Measurements from ENCODE around the gene ALOX15B. TPM values are rescaled to one million over a fixed set of nuclear protein-coding genes. Genes with fewer than 3 reads are reported as not detected.

The ALOX15B gene
- total RNA-seq, 2 donors from 2014 or later = 0.85 to 8.3 TPM

DNA sequence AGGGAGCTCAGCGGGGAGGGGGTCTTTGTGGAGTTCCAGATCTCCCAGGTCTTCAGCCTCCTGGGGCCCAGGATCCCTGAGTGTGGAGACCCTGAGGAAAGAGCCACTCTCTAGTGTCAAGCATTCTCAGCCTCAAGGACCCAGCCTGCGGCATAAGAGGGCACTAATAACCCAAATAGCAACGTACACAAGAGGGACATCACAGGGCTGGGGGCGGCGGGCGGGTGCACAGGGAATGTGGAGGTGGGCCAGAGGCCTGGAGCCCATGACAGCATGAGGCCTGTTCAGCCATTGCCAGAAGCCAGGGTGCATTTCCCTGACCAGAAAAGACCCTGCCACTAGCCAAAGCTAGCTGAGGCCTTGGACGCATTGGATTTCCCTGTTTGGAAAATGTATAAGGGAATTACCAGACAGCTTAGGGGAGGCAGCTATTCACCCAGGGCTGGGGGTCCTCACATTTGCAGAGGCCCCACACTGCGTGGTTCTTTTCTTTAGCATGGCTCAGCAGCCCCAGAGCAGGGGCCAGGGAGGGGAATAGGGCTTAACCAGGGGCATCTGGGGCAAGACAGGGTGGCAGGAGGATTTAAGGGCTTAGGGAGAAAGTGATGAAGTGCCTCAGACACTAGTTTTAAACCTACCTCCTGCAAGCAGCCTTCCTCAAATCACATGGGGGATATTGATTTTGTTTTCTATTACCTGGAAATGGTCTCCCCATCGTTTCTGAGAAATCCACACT lies 13.5 kb upstream of the ALOX15B start:
- Histone ChIP-seq H3K27ac (no peak overlapping the region), H3K27me3 (replicated peaks; ENCODE audit: insufficient read depth) (no peaks in the 10 kb centered on the region), H3K9me3 (no peaks in the 10 kb centered on the region), H3K4me1 (ENCODE audit: control insufficient read depth in 1 of 2, low read depth in 2 of 2) (no peaks in the 10 kb centered on the region), H3K4me3 (no peak overlapping the region), H3K36me3 (no peaks in the 10 kb centered on the region)
- TF ChIP-seq, protein P1, sequence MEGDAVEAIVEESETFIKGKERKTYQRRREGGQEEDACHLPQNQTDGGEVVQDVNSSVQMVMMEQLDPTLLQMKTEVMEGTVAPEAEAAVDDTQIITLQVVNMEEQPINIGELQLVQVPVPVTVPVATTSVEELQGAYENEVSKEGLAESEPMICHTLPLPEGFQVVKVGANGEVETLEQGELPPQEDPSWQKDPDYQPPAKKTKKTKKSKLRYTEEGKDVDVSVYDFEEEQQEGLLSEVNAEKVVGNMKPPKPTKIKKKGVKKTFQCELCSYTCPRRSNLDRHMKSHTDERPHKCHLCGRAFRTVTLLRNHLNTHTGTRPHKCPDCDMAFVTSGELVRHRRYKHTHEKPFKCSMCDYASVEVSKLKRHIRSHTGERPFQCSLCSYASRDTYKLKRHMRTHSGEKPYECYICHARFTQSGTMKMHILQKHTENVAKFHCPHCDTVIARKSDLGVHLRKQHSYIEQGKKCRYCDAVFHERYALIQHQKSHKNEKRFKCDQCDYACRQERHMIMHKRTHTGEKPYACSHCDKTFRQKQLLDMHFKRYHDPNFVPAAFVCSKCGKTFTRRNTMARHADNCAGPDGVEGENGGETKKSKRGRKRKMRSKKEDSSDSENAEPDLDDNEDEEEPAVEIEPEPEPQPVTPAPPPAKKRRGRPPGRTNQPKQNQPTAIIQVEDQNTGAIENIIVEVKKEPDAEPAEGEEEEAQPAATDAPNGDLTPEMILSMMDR (IDR thresholded peaks at IDR 0.05) = no peak
- no peak for ATAC-seq (ENCODE audit: insufficient number of reproducible peaks, low FRiP score, low read depth)
- DNase-seq (ENCODE audit: low spot score) = no peak

DNA sequence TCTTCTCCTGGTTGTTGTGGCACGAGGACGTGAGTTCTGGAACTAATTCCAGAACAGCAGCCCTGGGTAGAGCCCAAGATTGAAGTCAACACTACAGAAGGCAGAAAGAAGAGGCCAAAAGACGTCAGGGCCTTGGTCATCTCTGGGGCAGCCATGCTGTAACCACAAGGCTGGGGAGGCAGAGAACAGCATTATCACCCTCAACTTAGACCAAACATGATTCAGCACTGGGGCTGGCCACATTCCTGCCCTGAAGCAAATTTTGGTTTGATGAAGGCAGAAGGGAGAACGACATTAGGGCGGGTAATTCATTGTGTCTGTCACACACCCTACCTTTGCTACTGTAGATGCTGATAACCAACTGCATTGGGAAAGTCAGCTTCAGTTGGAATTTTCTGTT lies 9.7 kb upstream of the ALOX15B start:
- no peaks in the 10 kb centered on the region for H3K4me1 ChIP-seq (ENCODE audit: control insufficient read depth in 1 of 2, low read depth in 2 of 2)
- no peak for ATAC-seq (ENCODE audit: insufficient number of reproducible peaks, low FRiP score, low read depth)

DNA sequence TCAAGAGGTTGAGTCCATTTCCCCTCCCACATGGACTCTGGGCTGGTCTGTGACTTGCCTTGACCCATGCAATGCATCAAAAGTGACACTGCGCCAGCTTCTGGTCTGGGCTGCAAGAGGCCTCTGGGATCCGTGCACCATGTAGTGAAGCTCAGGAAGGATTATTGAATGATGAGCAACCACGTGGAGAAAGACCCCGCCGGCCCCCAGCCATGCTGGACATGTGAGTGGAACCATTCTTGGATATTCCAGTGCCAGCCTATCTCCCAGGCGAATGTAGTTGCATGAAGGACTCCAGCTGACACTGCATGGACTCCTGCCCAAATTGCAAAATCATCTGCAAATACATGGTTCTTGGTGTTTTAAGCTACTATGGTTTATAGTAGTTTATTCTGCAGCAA lies 7.6 kb upstream of the ALOX15B start:
- no peaks in the 10 kb centered on the region for H3K4me1 ChIP-seq (ENCODE audit: control insufficient read depth in 1 of 2, low read depth in 2 of 2)
- no peaks in the 10 kb centered on the region for H3K36me3 ChIP-seq
- H3K4me3 ChIP-seq = no peak overlapping the region
- no peaks in the 10 kb centered on the region for H3K27me3 ChIP-seq (replicated peaks; ENCODE audit: insufficient read depth)
- ATAC-seq (ENCODE audit: insufficient number of reproducible peaks, low FRiP score, low read depth) (no peak), DNase-seq (ENCODE audit: low spot score) (no peak)
- H3K9me3 ChIP-seq = no peaks in the 10 kb centered on the region
- no peak overlapping the region for H3K27ac ChIP-seq
- TF ChIP-seq, protein P1 (IDR thresholded peaks at IDR 0.05) = no peak

More for the DNA sequence above, 9.7 kb upstream of the ALOX15B start:
- DNase-seq (ENCODE audit: low spot score) = no peak
- Histone ChIP-seq H3K27me3 (replicated peaks; ENCODE audit: insufficient read depth) (no peaks in the 10 kb centered on the region), H3K27ac (no peak overlapping the region), H3K9me3 (no peaks in the 10 kb centered on the region), H3K4me3 (no peak overlapping the region), H3K36me3 (no peaks in the 10 kb centered on the region)
- TF ChIP-seq, protein P1 (IDR thresholded peaks at IDR 0.05) = no peak

DNA sequence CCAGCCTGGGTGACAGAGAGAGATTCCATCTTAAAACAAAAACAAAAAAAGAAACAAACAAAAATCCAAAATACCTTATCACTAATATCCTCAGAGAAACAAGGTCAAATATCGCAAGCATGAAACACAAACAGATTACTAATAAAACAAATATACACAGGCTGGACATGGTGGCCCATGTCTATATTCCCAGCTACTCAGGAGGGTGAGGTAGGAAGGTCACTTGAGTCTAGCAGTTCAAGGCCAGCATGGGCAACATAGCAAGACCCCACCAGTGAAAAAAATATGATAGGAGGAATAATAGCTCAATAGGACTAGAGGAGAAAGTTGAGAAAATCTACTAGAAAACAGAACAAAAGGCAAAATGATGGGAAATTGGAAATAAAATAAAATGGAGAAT lies 6.9 kb upstream of the ALOX15B start:
- no peak for DNase-seq (ENCODE audit: low spot score)
- Histone ChIP-seq H3K27me3 (replicated peaks; ENCODE audit: insufficient read depth) (no peaks in the 10 kb centered on the region), H3K36me3 (no peaks in the 10 kb centered on the region), H3K4me1 (ENCODE audit: control insufficient read depth in 1 of 2, low read depth in 2 of 2) (no peaks in the 10 kb centered on the region), H3K4me3 (no peak overlapping the region), H3K27ac (no peak overlapping the region), H3K9me3 (no peaks in the 10 kb centered on the region)
- TF ChIP-seq, protein P1 (IDR thresholded peaks at IDR 0.05) = no peak
- no peak for ATAC-seq (ENCODE audit: insufficient number of reproducible peaks, low FRiP score, low read depth)

DNA sequence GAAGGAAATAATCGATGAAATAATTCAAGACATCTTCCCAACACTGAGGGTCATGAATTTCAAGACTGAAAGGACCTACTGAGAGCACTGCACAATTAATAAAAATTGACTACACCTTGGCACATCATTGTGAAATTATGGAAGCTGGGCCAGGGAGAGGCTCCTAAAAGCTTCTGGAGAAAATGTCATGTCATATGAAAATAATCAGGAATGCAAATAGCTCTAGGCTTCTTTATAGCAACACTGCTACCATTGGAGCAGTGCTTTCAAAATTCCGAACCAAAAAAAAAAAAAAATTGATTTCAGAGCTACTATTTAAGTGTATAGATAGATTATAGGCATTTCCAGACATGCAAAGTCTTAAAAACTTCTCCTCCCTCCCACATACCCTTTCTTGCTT lies 6.4 kb upstream of the ALOX15B start:
- Histone ChIP-seq H3K4me1 (ENCODE audit: control insufficient read depth in 1 of 2, low read depth in 2 of 2) (no peaks in the 10 kb centered on the region), H3K36me3 (no peaks in the 10 kb centered on the region), H3K9me3 (no peaks in the 10 kb centered on the region), H3K27ac (no peak overlapping the region), H3K27me3 (replicated peaks; ENCODE audit: insufficient read depth) (no peaks in the 10 kb centered on the region), H3K4me3 (no peak overlapping the region)
- TF ChIP-seq, protein P1 (IDR thresholded peaks at IDR 0.05) = no peak
- DNase-seq (ENCODE audit: low spot score) (no peak), ATAC-seq (ENCODE audit: insufficient number of reproducible peaks, low FRiP score, low read depth) (no peak)
